Left ventricle myocardium inferior (tissue), 1 donor: ENCODE data around the gene TSPAN17. TPM values are rescaled to one million over a fixed set of nuclear protein-coding genes. Genes with fewer than 3 reads are reported as not detected.

Experiments
- DNase-seq: peaks from one replicate; pipeline ENCODE4 v3.0.0-alpha.2; 2020
- H3K27ac ChIP-seq: fragments of 200-600 bp; replicated peaks from 2 replicates; pipeline ENCODE4 v1.8.0; 2021
- H3K27me3 ChIP-seq: fragments of 200-600 bp; 2 replicates; pipeline ENCODE4 v1.8.0; 2021; ENCODE audit warnings: low read depth
- H3K36me3 ChIP-seq: fragments of 200-600 bp; 2 replicates; pipeline ENCODE4 v1.8.0; 2021
- H3K4me1 ChIP-seq: fragments of 200-600 bp; 2 replicates; pipeline ENCODE4 v1.8.0; 2021
- H3K4me3 ChIP-seq: fragments of 200-600 bp; 2 replicates; pipeline ENCODE4 v1.8.0; 2021; ENCODE audit warnings: mild to moderate bottlenecking, moderate library complexity
- H3K9me3 ChIP-seq: fragments of 200-600 bp; replicated peaks from 2 replicates; pipeline ENCODE4 v1.8.0; 2021
- intact Hi-C: fragments of 100-400 bp; cut with micrococcal nuclease; formaldehyde crosslinking; loops from one replicate; pipeline ENCODE4 v1.11.0; 2022
- total RNA-seq: library from RNA; stranded (reverse); fragmentation: NEBNext Ultra II Directional; extraction: Animal tissue kit (Norgen Biotek cat#: 25700); gene quantifications from one replicate; pipeline ENCODE4 v1.2.1, GENCODE V29; 2021
- TF ChIP-seq, protein P1 (sequence below): fragments of 200-600 bp; IDR thresholded peaks from 2 replicates; pipeline ENCODE4 v1.8.0; 2021; ENCODE audit warnings: antibody characterized with exemption, mild to moderate bottlenecking, borderline replicate concordance
- donor health status: DM: no; HTN: yes; CAD: no; lungs with severe emphysema.

Gene TSPAN17
- total RNA-seq, 1 donor from 2014 or later, result 31.0 TPM

DNA sequence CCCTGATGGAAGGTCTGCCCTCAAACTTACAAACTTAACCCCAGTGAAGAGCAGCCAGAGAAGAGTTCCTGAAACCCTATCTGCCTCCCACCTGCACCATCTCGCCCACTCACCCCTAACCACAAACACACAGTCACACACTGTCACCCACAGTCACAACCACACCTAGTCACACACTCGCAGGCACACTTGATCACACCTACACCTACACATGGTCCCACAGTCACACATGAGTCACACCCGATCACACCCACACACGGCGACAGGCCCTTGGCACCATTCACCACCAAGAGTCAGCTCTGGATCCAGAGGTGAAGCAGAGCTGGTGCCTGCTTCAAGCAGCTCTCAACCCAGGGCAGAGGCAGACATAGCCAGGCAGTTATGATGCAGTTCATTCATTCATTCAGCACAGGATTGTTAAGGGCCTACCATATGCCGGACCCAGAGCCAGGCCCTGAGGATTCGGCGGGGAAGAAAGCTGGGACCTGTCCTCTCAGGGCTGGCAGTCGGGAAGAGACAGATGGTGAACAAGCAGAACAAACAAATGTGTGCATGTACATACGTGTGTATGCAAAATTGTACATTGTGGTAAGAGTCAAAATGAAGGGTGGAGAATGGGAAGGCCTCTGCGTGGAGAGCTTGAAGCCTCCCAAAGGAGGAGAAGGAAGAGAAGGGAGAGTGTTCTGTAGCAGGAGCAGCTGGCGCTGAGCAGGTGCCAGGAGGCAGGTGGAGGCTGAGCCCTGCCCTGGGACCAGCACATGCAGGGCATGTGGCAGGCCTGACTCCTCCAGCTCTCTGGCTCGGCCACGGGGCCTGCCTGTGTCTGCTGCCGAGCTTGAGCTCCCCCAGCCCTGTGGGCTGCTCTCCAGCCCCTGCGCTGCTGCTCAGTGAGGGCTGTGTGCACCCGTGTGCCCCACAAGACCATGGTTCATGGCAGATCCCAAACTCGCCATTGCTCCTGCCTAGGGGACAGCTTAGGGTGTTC is 6.4 kb downstream of the TSPAN17 start:
- Histone ChIP-seq H3K4me1 (peaks cover 11% of the 10 kb centered on the region), H3K9me3 (no peaks in the 10 kb centered on the region), H3K27ac (no peak overlapping the region), H3K27me3 (no peaks in the 10 kb centered on the region), H3K4me3 (no peak overlapping the region), H3K36me3 (peaks cover 40% of the 10 kb centered on the region)
- no peak for DNase-seq
- intact Hi-C loops, result no loop called here
- TF ChIP-seq, protein P1, sequence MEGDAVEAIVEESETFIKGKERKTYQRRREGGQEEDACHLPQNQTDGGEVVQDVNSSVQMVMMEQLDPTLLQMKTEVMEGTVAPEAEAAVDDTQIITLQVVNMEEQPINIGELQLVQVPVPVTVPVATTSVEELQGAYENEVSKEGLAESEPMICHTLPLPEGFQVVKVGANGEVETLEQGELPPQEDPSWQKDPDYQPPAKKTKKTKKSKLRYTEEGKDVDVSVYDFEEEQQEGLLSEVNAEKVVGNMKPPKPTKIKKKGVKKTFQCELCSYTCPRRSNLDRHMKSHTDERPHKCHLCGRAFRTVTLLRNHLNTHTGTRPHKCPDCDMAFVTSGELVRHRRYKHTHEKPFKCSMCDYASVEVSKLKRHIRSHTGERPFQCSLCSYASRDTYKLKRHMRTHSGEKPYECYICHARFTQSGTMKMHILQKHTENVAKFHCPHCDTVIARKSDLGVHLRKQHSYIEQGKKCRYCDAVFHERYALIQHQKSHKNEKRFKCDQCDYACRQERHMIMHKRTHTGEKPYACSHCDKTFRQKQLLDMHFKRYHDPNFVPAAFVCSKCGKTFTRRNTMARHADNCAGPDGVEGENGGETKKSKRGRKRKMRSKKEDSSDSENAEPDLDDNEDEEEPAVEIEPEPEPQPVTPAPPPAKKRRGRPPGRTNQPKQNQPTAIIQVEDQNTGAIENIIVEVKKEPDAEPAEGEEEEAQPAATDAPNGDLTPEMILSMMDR, result no peak

DNA sequence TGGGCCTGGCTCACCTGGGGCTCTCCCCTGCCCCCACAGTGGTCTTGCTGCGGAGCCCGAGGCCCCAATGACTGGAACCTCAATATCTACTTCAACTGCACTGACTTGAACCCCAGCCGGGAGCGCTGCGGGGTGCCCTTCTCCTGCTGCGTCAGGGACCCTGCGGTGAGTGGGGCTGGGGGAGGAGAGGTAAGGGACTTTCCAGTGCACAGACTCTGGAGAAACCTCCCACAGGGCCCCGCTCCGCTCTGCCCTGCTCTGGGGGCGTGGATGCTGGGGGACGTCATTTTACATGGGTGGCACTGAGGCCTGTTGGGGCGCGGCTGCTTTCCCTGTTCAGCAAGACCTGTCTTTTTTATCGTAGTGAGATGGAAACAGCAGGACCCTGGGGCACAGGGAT is 7.6 kb downstream of the TSPAN17 start:
- TF ChIP-seq, protein P1, result no peak
- H3K27me3 ChIP-seq, result no peaks in the 10 kb centered on the region
- H3K4me3 ChIP-seq, result no peak overlapping the region
- H3K9me3 ChIP-seq, result no peaks in the 10 kb centered on the region
- no peak for DNase-seq
- H3K27ac ChIP-seq, result no peak overlapping the region
- H3K4me1 ChIP-seq, result peaks cover 14% of the 10 kb centered on the region
- peaks cover 40% of the 10 kb centered on the region for H3K36me3 ChIP-seq
- intact Hi-C loops, result no loop called here

DNA sequence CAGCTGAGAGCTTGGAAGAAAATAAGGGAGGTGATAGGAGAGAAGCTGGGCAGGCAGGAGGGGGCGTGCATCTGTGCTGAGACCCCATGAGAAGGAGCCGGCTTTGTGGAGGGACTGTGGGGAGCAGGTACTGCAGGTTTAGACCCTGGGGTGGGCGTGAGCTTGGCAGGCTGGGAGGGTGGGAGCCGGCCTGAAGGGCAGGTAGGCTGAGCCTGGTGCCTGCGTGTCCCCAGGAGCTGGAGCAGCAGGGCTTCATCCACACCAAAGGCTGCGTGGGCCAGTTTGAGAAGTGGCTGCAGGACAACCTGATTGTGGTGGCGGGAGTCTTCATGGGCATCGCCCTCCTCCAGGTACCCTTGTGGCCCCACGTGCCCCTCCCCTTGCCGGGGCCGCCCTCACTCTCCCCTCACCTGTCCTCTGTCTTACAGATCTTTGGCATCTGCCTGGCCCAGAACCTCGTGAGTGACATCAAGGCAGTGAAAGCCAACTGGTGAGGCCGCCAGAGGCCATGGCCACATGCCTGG is 9.2 kb downstream of the TSPAN17 start:
- DNase-seq, result no peak
- Histone ChIP-seq H3K36me3 (peaks cover 40% of the 10 kb centered on the region), H3K9me3 (no peaks in the 10 kb centered on the region), H3K27ac (no peak overlapping the region), H3K4me1 (peaks cover 19% of the 10 kb centered on the region), H3K4me3 (no peak overlapping the region), H3K27me3 (no peaks in the 10 kb centered on the region)
- intact Hi-C loops, result no loop called here
- TF ChIP-seq, protein P1, result no peak

DNA sequence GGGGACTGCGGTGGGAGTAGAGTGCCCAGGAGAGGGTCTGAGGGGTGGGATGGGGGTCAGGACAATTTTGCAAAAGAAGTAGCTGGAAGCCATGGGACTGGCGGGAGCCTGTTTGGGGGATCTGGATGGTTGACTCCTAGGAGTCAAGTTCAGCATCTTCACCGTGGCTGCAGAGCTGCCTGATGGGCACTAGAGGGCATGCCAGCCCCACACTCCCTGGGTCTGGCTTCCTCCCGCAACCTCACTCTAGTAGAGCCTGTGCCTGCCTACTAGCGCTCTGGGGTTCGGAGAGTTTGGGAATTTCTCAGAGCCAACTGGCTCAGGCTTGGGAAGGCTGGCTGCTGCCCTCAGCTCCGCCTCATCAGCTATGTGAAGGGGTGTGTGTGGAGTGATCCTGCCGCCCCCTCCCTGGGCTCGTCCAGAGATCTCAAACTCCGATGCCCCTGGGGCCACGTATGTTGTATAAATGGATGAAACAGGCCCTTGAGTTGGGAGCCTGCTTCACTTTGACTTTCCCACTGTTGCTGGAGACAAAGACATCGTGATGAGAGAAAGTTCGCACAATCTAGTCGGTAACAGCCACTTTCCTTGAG is 10.8 kb downstream of the TSPAN17 start:
- TF ChIP-seq, protein P1, result peak; percentile 91
- Histone ChIP-seq H3K27me3 (peaks cover 11% of the 10 kb centered on the region), H3K36me3 (peaks cover 34% of the 10 kb centered on the region), H3K9me3 (no peaks in the 10 kb centered on the region), H3K27ac (no peak overlapping the region), H3K4me1 (peaks cover 19% of the 10 kb centered on the region), H3K4me3 (no peak overlapping the region)
- intact Hi-C loops, result no loop called here
- DNase-seq, result peak; percentile 60

DNA sequence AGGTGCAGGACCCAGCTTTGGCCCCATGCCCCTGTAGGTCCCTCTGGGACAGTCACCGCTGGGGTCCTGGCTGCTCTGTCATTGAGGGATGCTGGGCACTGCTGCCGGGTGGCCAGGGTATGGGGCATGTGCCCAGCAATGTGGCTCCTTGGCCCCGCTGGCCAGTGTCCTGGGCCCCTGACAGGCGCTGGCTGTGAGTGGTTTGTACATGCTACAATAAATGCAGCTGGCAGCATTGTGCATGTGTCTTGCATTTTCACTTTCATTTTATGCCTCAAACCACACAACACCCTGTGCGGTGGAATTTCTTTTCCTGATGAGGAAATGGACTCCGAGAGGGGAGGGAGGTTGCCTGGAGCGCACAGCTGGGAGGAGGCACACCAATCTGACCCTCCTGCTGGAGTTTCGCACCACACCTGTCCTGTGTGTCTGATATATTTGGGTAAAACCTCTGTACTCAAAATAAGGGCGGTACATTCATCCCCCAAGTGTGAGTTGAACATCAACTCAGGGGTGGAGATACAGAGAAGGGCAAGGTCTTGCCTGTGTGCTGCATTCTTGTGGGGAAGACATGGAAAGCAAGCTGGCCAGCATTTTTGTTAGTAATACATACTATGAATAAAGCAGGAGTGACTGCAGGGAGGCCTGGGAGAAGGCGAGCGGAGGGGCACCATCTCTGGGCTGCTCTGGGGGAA is 11.7 kb downstream of the TSPAN17 start:
- intact Hi-C loops, result no loop called here
- TF ChIP-seq, protein P1, result no peak

More for the DNA sequence above, 11.7 kb downstream of the TSPAN17 start:
- peak overlapping the region; percentile 22 for H3K4me3 ChIP-seq
- peaks cover 19% of the 10 kb centered on the region for H3K4me1 ChIP-seq
- H3K9me3 ChIP-seq, result no peaks in the 10 kb centered on the region
- DNase-seq, result no peak
- H3K27ac ChIP-seq, result peak overlapping the region; percentile 28
- peaks cover 19% of the 10 kb centered on the region for H3K27me3 ChIP-seq
- peaks cover 26% of the 10 kb centered on the region for H3K36me3 ChIP-seq
